Spleen (tissue), 7 donors: ENCODE measurements around the gene C3orf22.

ENCODE experiments used
- POLR2AphosphoS5 ChIP-seq, 3 donors: sonication (generic); formaldehyde crosslinking; IDR thresholded peaks; one replicate each; pipeline ENCODE4 v1.5.1; 2017; ENCODE audit warnings: antibody characterized with exemption in 3 of 3
- TF ChIP-seq, protein P1 (sequence below), 11 experiments: fragments of 200-600 bp in 7 of 11; fragments of 450-650 bp in 4 of 11; sonication (generic) in 4 of 11; IDR thresholded peaks in 8 of 11; conservative IDR thresholded peaks in 3 of 11; 1 replicate in 7 of 11; 2 replicates in 4 of 11; pipeline versions ENCODE4 v1.4.0 to v1.8.0; 2016 to 2021; ENCODE audit warnings: antibody characterized with exemption in 11 of 11, inconsistent platforms in 4 of 11, mild to moderate bottlenecking in 1 of 11
- donor health status: DM: no; HTN: no; CAD: no; lungs with moderate emphysema.
- donor health status: DM: no; HTN: no; CAD: no.
- donor health status: DM: no; HTN: no; CAD: no.

DNA sequence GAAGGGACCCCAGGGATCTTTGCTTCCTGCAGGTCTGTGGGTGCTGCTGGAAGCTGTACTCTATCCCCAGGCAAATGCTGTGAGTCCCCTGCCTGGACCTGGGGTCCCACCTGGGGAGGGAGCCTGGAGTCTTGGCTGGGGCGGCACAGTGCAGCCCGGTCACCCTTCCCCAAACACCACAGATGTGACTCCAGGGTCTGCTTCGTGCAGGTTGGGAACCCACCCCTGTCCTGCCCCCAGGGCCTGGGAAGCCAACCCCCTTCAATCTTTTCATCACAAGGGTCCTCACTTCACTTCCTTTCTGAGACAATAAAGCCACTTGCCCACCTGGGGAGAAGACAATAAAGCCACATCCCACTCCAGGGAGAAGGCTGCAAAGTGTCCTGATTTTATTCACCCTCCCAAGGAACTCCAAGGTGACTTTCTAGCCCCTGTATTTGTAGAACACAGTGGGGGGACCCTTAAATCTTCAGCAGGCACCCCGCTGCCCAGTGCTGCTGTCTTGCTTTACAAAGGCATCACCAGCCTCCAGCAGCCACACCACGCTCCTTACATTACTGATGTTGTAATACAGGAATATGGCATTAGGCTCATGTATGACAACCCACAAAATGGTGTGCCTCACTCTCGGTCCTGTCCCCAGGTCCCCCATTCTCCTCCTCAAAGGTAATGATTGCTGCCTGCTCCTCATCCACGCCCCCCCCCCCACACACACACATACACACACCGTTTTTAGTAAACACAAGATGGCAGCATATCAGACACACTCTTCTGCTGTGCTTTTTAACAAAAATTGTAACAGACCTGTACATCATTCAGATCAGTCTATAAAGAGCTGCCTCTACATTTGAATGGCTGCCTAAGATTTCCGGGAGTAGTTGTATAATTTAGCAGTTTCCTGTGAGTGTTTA is 9.9 kb downstream of the C3orf22 start:
- no peak for TF ChIP-seq POLR2AphosphoS5 (IDR thresholded peaks at IDR 0.05)
- TF ChIP-seq, protein P1, sequence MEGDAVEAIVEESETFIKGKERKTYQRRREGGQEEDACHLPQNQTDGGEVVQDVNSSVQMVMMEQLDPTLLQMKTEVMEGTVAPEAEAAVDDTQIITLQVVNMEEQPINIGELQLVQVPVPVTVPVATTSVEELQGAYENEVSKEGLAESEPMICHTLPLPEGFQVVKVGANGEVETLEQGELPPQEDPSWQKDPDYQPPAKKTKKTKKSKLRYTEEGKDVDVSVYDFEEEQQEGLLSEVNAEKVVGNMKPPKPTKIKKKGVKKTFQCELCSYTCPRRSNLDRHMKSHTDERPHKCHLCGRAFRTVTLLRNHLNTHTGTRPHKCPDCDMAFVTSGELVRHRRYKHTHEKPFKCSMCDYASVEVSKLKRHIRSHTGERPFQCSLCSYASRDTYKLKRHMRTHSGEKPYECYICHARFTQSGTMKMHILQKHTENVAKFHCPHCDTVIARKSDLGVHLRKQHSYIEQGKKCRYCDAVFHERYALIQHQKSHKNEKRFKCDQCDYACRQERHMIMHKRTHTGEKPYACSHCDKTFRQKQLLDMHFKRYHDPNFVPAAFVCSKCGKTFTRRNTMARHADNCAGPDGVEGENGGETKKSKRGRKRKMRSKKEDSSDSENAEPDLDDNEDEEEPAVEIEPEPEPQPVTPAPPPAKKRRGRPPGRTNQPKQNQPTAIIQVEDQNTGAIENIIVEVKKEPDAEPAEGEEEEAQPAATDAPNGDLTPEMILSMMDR (IDR thresholded peaks at IDR 0.05 in 8 of 11, conservative IDR thresholded peaks at IDR 0.05 in 3 of 11), result no peak
